Smooth muscle cell (in vitro differentiated cells): Measurements from ENCODE around the gene CLCN7. TPM values are rescaled to one million over a fixed set of nuclear protein-coding genes. Genes with fewer than 3 reads are reported as not detected.

ENCODE experiments used
- DNase-seq: peaks from one replicate; lab custom pipeline; 2025; ENCODE audit not compliant: unreplicated experiment; lab: John Stamatoyannopoulos, UW
- H2AFZ ChIP-seq: fragments of 200-600 bp; sonication (generic); 2 replicates; pipeline ENCODE4 v1.6.0; 2016; ENCODE audit warnings: antibody characterized with exemption, low read depth, mild to moderate bottlenecking
- H3F3A ChIP-seq: fragments of 200-600 bp; sonication (generic); 2 replicates; pipeline ENCODE4 v1.6.0; 2017; ENCODE audit warnings: antibody characterized with exemption, low read depth
- H3K27ac ChIP-seq: fragments of 200-600 bp; sonication (generic); 2 replicates; pipeline ENCODE4 v1.5.1; 2016; ENCODE audit warnings: low read depth, mild to moderate bottlenecking
- H3K27me3 ChIP-seq: fragments of 200-600 bp; sonication (generic); 2 replicates; pipeline ENCODE4 v1.6.1; 2016; ENCODE audit warnings: low read depth, mild to moderate bottlenecking
- H3K36me3 ChIP-seq: fragments of 200-600 bp; sonication (generic); 2 replicates; pipeline ENCODE4 v1.5.1; 2016; ENCODE audit warnings: low read depth
- H3K4me1 ChIP-seq: fragments of 200-600 bp; sonication (generic); 2 replicates; pipeline ENCODE4 v1.5.1; 2016; ENCODE audit warnings: low read depth
- H3K4me2 ChIP-seq: fragments of 200-600 bp; sonication (generic); 2 replicates; pipeline ENCODE4 v1.6.0; 2016; ENCODE audit warnings: mild to moderate bottlenecking
- H3K4me3 ChIP-seq: fragments of 200-600 bp; sonication (generic); 2 replicates; pipeline ENCODE4 v1.5.1; 2016; ENCODE audit warnings: mild to moderate bottlenecking
- H3K79me2 ChIP-seq: fragments of 200-600 bp; sonication (generic); 2 replicates; pipeline ENCODE4 v1.6.0; 2016; ENCODE audit warnings: low read depth, mild to moderate bottlenecking
- H3K9ac ChIP-seq: fragments of 200-600 bp; sonication (generic); 2 replicates; pipeline ENCODE4 v1.6.0; 2016; ENCODE audit warnings: low read depth
- H3K9me3 ChIP-seq: fragments of 200-600 bp; sonication (generic); replicated peaks from 2 replicates; pipeline ENCODE4 v1.5.1; 2016; ENCODE audit warnings: low read depth
- H4K20me1 ChIP-seq: fragments of 200-600 bp; sonication (generic); 2 replicates; pipeline ENCODE4 v1.6.0; 2016; ENCODE audit warnings: low read depth
- CTCF ChIP-seq: fragments of 200-600 bp; sonication (generic); IDR thresholded peaks from 2 replicates; pipeline ENCODE4 v1.5.1; 2017; ENCODE audit warnings: borderline replicate concordance, mild to moderate bottlenecking, antibody characterized with exemption; ENCODE audit not compliant: insufficient read depth, poor library complexity, severe bottlenecking
- WGBS: methylation state at CpG from one replicate; pipeline ENCODE4 v1.1.7; 2016; ENCODE audit warnings: low lambda C conversion rate; 5-methylcytosine and 5-hydroxymethylcytosine counted together
- polyA plus RNA-seq: library from polyadenylated mRNA; unstranded; fragments of >200 nt; fragmentation: Nextera tagmentation; extraction: Ambion mirVana; gene quantifications from 2 replicates; pipeline ENCODE4 v1.2.1, GENCODE V29; 2016
- total RNA-seq: library from RNA; depleted of rRNA; stranded (reverse); fragments of >200 nt; gene quantifications from 2 replicates; pipeline ENCODE4 v1.2.3, GENCODE V29; 2014

The CLCN7 gene
- total and polyA plus RNA-seq, 2 experiments from 2014 or later, result 15.6 to 45.2 TPM

GRCh38 chr16:1503110-1503955, 28.5 kb upstream of the CLCN7 start:
- no peak overlapping the region for H3K4me2 ChIP-seq
- H3K36me3 ChIP-seq, result no peaks in the 10 kb centered on the region
- H4K20me1 ChIP-seq, result no peaks in the 10 kb centered on the region
- H3F3A ChIP-seq, result no peaks in the 10 kb centered on the region
- H3K9me3 ChIP-seq, result no peaks in the 10 kb centered on the region
- no peak overlapping the region for H3K27ac ChIP-seq
- TF ChIP-seq CTCF, result no peak
- H3K9ac ChIP-seq, result no peak overlapping the region
- H3K4me3 ChIP-seq, result no peak overlapping the region
- no peaks in the 10 kb centered on the region for H3K4me1 ChIP-seq
- H3K27me3 ChIP-seq, result no peaks in the 10 kb centered on the region
- WGBS, result 98% methylated on average over 37 of the region's 37 CpGs
- no peak overlapping the region for H2AFZ ChIP-seq
- DNase-seq, result no peak
- no peaks in the 10 kb centered on the region for H3K79me2 ChIP-seq

- no peaks in the 10 kb centered on the region for H3K79me2 ChIP-seq
- H3K4me3 ChIP-seq, result no peak overlapping the region
- no peaks in the 10 kb centered on the region for H3K4me1 ChIP-seq
- no peak for TF ChIP-seq CTCF
- no peaks in the 10 kb centered on the region for H3K9me3 ChIP-seq
- H3K9ac ChIP-seq, result no peak overlapping the region
- H4K20me1 ChIP-seq, result no peaks in the 10 kb centered on the region
- no peaks in the 10 kb centered on the region for H3K27me3 ChIP-seq
- H2AFZ ChIP-seq, result no peak overlapping the region
- no peak overlapping the region for H3K4me2 ChIP-seq
- no peaks in the 10 kb centered on the region for H3K36me3 ChIP-seq
- H3K27ac ChIP-seq, result no peak overlapping the region
- H3F3A ChIP-seq, result no peaks in the 10 kb centered on the region
- 98% methylated on average over 39 of the region's 42 CpGs for WGBS
- no peak for DNase-seq
These were observed 27.5 kb upstream of the CLCN7 start for GRCh38 chr16:1502092-1503004.

- WGBS, result 96% methylated on average over 23 of the region's 23 CpGs
- no peak for TF ChIP-seq CTCF
- Histone ChIP-seq H3K27me3 (no peaks in the 10 kb centered on the region), H3K4me1 (no peaks in the 10 kb centered on the region), H3K27ac (no peak overlapping the region), H3F3A (no peaks in the 10 kb centered on the region), H3K36me3 (no peaks in the 10 kb centered on the region), H3K9ac (no peak overlapping the region), H4K20me1 (no peaks in the 10 kb centered on the region), H3K9me3 (no peaks in the 10 kb centered on the region), H2AFZ (no peak overlapping the region), H3K79me2 (no peaks in the 10 kb centered on the region), H3K4me3 (no peak overlapping the region), H3K4me2 (no peak overlapping the region)
- no peak for DNase-seq
These were observed 26.8 kb upstream of the CLCN7 start for GRCh38 chr16:1501630-1502029.
